M059J (cell line): ENCODE measurements around the gene LCE7A. TPM values are rescaled to one million over a fixed set of nuclear protein-coding genes. Genes with fewer than 3 reads are reported as not detected.

Source experiments
- DNase-seq: peaks from one replicate; pipeline ENCODE4 v3.0.0-alpha.2; 2012; ENCODE audit warnings: low read depth
- total RNA-seq: library from RNA; depleted of rRNA; stranded (reverse); fragments of >200 nt; shearing (Covaris generic); gene quantifications from 2 replicates; pipeline ENCODE4 v1.2.3, GENCODE V29; 2014; rRNA removed

LCE7A gene, protein sequence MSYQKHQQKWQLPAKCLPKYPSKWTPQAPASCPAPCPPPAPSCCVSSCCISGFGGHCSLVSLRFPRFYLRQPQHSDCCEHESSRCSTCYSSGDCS
- not detected in 2 replicates for total RNA-seq

DNA sequence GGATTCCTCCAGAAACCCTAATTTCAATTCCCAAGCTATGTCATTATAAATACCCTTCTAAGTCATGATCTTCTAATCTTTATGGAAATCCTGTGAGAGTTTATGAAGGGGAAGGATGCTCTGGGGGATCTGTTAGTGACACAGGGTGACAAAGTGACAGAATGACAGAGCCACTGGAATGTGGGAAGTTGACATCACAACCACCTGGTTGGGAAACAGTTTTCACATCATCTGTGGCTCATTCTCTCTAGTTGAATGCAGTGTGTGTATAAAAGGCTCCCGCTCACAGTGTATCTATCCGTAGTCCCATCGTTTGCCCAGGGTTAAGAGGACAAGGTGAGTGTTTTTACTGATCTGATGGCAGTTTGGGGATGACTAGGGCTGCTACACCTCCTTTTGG, at the start of gene LCE7A:
Gene LCE7A, plus strand, starts transcription at position 301 of the 400 bp plus-strand sequence. CDS start 702 bp downstream, outside the sequence.
- no peak for DNase-seq

DNA sequence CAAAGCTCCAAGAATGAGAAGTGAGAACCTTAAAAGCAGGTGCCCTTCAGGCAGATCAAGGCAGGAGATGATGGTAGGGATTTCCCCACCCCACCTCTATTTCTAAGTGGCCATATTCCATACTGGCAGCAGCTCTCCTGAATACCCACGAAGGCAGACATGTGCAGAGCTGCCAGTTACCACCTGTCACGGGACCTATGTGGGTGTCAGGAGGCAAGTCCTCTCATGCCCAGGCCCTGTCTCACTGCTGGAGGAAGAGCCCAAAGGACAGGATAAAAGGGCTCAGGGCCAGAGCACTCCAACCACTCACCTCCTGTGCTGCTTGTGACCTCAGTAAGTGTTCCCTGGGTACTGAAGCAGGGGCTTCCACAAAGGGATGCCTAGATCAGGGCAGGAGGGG, 48.7 kb upstream of the LCE7A start:
- no peak for DNase-seq

DNA sequence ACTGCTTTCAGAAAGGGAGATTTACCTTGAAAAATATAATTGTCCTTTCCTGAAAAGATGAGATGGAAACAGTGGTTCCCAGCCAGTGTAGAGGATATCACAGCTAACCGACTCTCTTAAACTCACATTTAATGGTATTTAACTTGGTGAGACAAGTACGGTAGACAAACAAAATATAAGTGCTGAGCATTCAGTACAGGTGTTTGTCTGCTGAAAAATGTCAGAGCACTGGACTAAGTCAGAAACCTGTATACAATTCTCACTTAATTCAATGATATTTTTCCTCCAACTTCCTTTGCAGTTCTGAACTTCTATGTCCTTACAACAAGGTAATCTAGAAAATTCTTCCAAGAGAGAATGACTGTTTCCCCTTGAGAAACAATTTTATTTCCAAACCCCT, 48.1 kb upstream of the LCE7A start, which contains the start of gene LCE1B:
Gene LCE1B, plus strand, starts transcription at position 301 of the 400 bp plus-strand sequence. CDS start 476 bp downstream, outside the sequence.
- DNase-seq: no peak

DNA sequence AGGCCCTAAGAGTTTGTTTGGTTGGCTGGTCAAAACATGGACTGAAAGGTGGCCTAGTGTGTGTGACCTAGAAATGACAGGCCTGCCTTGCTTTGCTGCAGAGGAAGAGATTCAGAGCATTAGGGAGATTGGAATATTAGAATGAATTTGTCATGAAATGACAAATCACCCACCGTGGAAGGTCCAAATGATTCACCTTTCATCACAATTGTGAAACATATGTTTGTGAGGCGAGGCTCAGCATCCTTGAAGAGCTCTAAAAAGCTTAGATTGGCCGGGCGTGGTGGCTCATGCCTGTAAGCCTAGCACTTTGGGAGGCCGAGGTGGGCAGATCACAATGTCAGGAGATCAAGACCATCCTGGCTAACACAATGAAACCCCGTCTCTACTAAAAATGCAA, 42.5 kb upstream of the LCE7A start:
- no peak for DNase-seq

DNA sequence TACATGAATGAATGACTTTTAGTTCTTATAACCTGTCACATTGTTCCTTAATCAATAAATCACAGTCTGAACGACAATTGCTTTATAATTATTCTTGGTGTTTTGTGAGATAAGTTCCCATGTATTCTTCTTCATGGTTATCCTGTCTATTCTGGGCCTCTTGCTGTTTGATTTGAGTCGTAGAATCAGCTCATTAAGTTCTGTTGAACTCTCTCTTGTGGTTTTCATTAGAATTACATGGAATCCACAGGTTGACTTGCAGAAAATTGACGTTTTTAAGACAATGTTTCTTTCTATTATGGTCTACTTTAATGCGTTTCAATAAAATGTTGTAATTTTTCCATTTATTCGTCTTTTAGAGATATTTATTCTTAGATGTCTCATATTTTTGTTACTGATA, 36.5 kb upstream of the LCE7A start:
- DNase-seq: no peak

DNA sequence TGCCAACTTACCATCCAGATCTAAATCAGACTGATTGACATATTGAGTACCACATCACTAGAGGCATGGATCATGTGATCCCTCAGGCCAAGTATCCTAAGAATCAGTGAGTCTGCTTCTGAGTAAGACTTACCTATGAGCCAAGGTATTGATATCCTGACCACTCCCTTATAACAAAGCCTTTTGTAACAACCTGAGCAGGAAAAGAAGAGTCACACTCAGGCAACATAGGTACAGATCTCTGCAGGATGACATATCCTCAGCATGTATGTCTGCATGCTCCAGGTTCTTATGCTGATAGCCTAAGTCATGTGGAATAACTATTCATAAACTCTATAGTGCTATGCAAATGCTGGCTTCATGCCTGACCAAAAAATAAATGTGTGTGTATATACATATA, 34.8 kb upstream of the LCE7A start:
- no peak for DNase-seq

DNA sequence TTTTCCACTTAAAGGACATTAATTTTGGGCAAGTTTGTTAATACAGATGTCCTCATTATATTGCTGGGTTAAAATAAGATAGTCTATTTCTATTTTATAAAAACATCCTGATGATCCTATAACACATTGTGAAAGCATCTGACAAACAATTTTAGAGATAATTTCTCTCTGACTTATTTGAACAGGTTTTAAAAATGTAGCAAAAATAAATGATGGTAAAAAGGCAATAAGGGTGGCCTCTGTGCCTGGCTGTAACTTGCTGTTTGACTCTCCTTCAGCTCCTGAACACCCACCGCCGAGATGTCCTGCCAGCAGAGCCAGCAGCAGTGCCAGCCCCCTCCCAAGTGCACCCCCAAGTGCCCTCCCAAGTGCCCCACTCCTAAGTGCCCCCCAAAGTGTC, 32.6 kb upstream of the LCE7A start, which contains the start of gene LCE1A:
Gene LCE1A, plus strand, starts transcription at position 301 of the 400 bp plus-strand sequence. Its CDS starts 0 bp downstream, at position 301.
- DNase-seq: no peak

DNA sequence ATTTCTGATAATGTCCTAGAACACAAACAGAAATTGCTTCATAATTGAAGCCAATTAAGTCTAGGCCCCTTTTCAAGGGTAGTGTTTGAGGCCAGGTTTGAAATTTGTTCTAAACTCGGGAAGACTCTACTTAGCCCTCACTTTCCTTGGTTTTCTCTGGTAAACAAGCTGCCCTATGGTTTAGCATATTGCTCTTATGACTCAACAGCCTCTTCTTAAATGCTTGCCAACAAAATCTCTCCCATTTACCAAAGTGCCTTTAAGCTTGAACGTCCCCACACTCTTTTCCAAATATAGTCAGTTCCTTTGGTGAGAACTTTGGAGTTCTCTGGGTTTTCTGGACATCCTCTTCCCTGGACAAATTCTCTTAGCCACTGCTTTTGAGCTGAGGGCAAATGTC, 22.9 kb upstream of the LCE7A start:
- DNase-seq: no peak

DNA sequence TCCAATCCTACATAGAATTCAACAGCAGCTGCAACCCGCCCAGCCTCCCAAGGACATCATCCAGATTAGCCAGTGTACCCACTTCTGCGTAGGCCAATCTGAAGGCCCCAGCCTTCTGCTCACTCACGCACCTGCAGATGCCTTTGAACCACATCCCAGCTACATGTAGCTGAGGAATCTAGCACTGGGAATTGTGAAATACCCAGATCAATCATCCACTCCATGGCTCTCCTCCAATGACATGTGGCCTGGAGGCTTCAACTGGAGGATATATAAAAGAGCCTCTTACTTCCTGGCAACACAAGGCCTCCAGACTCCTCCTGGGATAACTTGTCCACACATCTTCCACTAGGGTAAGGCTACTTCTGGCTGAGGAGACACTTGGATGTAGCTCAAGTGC, 17.2 kb upstream of the LCE7A start, which contains the start of gene LCE6A:
Gene LCE6A, plus strand, starts transcription at position 301 of the 400 bp plus-strand sequence. CDS start 665 bp downstream, outside the sequence.
- DNase-seq: no peak

DNA sequence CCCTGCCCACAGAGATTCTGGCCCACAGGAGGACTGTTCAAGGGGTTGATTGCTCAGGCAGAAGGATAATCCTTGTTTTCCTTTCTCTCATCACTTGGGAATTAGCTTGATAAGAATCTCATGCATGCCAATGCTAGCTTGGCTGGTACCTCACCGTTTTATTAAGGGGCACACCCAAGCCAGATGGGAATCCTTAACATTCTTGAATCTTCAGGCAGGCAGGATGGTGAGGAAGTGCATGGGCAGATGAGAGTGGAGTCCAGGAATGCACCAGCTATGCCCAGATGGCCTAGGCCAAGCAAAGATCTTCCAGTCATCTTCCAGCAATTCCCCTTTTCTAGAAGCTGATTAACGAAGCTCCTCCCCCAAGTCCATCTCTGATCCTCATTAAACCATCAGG, 4.1 kb upstream of the LCE7A start:
- no peak for DNase-seq

DNA sequence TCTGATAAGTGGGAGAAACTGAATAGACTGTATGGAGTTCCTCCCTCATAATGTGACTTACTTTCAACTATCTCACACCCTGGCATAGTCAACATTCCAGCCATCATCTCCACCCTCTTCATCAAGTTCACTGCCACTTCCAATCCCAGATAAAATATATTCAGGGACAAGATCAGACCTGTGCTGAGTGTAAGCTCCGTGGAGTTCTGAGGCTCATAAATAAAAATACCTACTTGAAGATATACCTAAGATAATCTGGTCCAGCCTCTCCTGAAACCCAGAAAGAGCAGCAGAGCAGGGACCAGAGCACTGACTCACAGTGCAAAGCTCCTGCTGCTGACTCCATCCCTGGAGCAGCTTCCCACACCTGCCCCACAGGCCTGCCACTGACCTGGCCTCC, 1.7 kb upstream of the LCE7A start:
- DNase-seq: no peak

DNA sequence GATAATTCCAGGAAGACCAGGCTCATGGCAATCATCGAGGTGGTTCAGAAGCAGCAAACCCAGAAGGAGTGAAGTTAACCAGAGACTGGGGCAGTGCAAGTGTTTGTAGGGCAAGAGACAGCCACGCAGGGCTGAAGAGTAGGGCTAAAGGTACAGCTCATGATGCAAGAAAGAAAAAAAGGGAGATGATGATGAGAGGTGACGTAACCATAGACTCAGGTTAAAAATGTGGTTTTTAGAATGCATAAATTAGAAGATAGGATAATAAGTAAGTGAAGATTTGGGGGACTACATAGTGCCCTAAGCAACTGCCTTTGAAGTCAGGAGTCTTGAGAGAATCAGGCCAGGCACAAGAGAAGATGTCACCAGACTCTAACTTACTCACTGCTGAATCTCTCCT, 333 bp downstream of the LCE7A start:
- no peak for DNase-seq

DNA sequence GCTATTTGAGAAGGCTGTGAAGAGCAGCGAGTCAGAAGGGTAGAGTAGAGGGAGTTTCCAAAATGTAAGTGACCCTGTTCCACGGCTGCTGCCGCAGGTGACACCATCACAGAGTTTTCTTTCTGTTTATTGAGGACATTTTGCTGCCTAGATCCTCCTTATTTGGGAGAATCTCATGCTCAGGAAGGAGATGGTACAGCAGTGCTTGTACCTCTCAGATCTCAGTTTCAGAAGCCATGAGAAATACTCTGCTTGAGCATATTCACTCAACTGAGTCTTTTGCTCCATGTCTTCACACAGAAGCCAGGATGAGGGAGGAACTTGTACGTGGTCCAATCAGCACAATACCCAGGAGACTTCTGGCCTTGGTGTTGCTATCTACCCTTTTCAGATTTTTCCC, 1.6 kb downstream of the LCE7A start:
- DNase-seq: no peak

DNA sequence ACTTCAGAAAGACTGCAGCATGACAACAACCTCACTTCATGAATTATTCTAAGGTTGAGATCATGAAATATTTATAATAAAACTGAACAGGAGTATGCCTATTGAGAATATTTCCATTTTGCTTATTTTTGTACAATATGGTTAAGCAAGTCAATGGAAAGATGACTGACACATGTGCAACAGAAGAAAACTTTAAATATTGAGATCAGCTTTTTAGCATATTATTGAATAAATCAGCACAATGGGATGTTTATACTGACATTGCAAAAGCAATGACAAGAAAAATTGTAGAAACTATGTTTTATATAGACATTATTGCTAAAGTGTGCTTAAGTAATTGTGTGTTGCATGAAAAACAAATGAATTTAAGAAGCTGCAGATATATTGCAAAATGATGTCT, 4.6 kb downstream of the LCE7A start:
- DNase-seq: no peak

DNA sequence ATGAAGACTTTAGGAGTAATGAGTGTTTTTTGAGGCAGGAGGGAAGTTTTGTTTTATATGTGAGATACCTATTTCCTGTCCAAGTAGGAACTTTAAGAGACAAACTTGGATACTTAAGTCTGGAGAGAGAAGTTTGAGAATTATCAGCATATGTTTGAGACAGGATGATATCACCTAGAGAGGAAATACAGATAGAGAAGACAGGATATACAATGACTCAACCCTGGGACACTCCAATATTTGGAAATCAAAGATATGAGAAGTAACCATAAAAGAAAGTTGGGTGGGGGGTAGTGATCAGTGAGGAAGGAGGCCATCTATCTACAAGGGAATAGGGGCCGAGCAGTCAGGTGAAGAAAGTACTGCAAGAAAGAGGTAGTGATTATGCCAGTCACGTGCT, 6.5 kb downstream of the LCE7A start:
- no peak for DNase-seq

DNA sequence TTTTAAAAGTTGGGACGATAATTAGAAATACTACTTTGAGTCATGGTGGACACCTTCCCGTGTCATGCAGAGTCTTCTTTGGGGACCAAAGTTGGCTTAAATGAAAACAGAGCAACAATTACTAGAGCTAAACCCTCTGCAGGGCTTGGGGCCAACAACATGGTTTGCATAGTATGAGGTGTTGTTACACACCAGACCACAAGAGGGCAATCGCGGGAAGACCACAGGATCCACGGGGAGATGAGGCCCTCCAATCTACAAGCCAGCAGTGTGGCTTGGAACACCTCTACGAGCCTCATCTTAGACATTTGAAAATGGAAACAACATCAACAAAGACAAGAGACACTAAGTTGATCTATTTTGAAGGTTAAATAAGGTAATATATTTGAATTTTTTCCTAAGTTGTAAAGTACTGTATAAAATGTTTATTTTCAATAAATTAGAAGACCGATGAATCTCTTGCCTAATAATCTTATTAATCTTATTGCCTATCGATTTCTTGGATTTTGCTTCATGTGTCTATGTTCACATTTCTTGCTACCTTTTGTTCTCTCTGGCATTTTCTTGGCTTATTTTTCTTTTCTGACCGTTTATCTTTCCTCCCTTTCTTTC, 10.1 kb downstream of the LCE7A start:
- peak; percentile 66 for DNase-seq

DNA sequence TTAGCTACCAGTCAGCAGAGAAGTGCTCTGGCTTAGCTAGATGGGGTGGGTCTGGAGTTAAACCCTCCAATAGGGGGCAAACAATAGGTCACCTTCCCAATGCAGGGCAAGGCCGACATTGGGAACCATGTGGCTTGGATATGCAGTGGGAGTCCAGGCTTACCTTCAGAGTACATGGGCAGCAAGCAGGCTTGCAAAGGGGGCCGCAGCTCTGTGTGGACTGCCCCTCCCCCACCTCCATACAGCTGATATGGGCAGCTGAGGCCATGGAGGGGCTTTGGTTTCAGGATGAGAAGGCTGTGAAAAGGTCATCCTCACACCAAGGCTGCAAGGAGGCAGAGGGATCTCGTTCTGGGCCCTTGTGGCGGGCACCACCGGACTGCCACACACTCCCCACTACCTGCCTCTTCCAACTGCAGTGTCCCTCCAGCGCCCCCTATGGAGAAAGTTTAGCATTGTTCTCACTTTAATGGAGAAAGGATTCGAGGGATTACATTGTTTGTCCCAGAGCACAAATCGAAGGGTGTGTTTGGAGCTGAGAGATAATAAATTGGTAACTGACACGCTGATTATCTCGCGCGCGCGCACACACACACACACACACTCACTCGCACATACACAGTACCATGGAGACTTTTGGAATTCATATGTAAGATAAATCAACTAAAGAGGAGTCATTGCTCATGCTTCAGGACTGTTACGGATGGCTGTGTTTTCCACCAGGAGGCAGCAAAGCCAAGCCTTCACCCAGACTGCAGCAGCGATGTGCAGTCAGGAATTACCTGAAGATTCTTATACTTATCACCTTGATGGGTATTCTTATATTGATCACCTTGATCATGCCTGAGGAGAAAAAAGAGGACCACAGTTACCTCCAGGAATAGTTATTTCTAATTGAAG, 11.3 kb downstream of the LCE7A start:
- DNase-seq: peak; percentile 41

DNA sequence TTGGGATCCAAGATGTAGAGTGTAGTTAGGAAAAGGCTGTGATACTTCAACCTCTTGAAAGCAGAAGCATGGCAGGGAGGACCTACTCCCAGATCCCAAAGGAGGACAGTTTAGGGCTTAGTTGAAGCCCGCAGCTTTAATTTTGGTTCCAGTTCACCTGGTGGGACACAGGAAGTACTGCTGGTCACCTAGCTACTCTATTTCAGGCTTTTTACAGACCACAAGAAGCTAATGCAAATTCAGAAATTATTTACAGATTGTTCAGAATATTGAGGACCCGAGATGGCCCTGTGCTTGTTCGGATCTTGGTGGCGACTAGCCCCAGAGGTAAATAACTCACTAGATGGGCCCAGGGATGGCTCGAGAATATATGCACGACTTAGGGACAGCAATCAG, 11.9 kb downstream of the LCE7A start:
- no peak for DNase-seq

DNA sequence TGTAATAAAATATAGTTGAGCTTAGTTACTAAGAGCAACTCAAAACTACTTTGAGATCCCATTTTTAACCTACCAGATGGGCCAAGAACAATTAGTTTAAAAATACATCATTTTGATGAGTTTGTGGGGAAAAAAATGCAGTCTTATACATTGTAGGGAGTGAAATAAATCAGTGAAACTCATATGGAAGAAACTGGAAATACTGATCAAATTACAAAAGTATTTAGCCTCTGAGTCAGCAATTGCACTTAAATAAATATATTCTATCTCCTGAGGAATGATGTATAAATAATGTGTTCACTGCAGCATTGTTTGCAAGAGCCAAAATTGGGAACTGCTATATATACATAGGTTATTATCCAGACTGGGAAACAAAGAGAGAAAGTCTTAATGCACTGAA, 13.7 kb downstream of the LCE7A start:
- no peak for DNase-seq

DNA sequence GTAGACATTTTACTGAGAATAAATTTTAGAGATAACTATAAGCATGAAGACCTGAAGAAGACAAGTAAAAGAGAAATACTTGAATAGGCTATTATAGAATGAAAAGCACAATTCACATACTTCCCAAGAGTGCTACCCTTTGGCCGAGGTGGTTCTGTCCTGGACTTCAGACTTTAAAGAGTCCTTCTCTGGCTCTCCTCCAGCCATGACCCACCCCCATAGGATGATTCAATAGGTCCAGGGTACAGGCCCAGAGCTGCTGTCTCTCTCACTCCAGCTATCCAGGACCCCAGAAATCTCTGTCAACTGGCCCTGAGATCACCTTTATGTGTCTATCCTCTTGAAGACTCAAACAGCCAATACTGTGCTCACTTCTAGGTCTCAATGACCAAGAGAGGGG, 17.0 kb downstream of the LCE7A start:
- no peak for DNase-seq

DNA sequence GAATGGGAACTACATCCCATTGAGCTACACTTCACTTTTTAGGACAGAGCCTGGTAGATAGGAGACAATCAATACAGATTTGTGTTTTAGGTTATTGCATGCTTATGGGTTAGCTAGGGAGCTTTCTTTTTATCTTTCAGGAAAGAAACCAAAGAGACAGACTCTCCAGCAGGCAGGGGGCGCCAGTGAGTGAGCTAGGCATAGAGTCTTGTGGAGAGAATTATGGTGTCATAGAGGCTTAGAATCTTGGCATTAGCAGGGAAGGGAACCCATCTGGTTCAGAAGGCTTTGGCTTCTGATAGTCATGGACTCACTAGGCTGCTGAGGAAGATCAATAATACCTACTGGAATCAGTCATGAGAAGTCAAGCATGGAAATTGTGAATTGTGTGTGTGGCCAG, 18.2 kb downstream of the LCE7A start, which contains the start of gene SMCP:
Gene SMCP, plus strand, starts transcription at position 281 of the 400 bp plus-strand sequence. CDS start 6,101 bp downstream, outside the sequence.
- no peak for DNase-seq

DNA sequence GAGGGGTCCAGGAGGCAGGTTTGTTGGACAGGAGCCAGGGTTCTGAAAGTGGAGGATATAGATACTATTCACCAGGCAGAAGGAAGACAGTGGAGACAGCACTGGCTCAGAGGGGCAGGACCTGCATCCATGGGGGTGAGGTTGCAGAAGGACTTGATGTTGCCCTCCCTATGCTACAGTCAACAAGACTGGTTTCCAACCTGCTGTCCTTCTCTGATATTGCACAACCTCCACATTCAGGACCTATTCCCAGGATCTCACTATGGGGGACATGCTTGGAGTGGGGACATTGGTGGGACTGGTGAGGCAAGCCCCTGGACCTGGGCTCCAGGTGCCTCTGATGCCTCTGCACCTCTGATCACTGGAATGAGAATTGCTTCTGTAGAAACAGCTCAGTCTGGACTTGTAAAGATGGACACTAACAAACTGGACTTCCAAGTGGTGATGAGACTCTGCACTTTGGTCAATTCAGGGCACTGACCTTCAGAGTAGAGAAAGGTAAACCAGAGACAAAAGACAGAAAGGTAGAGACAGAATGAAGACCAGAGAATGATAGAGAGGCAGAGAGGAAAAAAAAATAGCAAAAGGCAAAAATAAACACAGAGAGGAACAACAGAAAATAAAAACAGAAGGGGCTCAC, 19.9 kb downstream of the LCE7A start:
- DNase-seq: no peak
